Activated CD4-positive, alpha-beta T cell treated with anti-CD3 and anti-CD28 coated beads, Interleukin-2, amount 50 U/mL, for 24 hours (primary cell): ENCODE data around the gene CLCN7.

Experiments
- DNase-seq, 2 donors: peaks; one replicate each; pipeline ENCODE4 v3.0.0-alpha.2; 2020; ENCODE audit warnings: low read depth in 1 of 2, low spot score in 1 of 2

The CLCN7 gene

GRCh38 chr16:1431497-1432270, 43.1 kb downstream of the CLCN7 start:
- DNase-seq, result no peak

- DNase-seq, result no peak
These were observed 43.9 kb downstream of the CLCN7 start, which contains the start of gene PERCC1 for GRCh38 chr16:1430759-1431496. Gene PERCC1, plus strand, starts transcription at chr16:1431078. Its CDS starts 1,516 bp downstream, at chr16:1432594.

- no peak for DNase-seq
These were observed 44.5 kb downstream of the CLCN7 start for GRCh38 chr16:1430214-1430758.

DNA sequence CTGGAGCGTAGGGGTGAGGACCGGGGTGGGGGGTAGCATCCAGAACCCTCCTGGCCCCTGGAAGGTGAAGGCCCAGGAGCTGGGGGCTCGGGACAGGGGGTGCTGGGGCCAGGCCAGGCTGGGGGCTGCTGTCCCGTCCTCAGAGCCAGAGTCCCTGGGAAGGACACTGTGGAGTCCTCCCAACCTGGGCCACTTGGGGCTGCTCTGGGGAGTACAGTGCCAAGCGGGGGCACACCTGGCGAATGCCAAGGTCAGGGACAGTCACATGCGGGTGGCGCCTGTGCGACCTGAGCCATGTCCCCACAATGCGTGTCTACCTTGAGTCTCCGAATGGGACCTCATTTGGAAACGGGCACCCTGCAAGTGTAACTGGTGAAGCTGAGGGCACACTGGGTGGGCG, 45.2 kb downstream of the CLCN7 start:
- DNase-seq, result no peak

DNA sequence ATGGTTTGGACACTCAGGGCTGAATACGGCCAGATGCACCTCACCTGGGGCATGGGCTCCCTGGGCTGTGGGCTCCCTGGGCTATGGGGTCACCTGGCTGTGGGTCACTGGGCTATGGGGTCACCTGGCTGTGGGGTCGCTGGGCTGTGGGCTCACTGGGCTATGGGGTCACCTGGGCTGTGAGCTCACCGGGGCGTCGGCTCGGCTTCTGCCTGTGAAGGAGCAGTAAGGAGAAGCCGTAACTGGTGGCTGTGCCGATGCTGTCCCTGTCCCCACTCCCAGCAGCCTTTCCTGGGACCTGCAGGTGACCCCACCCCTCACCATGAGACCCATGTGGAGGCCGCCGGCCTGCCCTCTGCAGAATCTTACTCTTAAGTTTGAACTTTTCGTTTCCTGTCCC, 45.8 kb downstream of the CLCN7 start:
- no peak for DNase-seq

DNA sequence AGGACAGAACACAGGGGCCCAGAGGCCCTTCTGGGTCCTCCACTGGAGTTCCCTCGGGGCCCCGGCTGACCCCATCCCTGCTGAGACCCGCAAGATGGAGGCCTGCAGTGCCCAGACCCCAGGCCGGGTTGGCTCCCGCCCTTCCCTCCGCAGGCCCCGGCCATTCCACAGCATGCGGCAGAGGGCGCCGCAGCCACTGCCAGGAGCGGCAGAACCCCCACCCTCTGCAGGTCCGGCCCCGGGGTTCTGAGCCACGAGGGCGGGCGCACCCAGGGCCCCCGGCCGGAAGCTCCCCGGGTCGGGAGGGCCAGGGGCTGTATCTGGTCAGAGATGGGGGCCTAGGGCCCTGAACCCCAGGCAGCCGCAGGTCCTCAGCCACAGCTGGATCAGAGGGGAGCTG, 46.3 kb downstream of the CLCN7 start:
- peak; percentile 24 to 28 for DNase-seq

GRCh38 chr16:1427473-1428461, 47.1 kb downstream of the CLCN7 start:
- DNase-seq, result no peak

GRCh38 chr16:1426734-1427471, 47.9 kb downstream of the CLCN7 start:
- no peak for DNase-seq

- no peak for DNase-seq
These were observed 49.0 kb downstream of the CLCN7 start for GRCh38 chr16:1425616-1426370.

- no peak for DNase-seq
These were observed 50.8 kb downstream of the CLCN7 start for GRCh38 chr16:1424028-1424427.

DNA sequence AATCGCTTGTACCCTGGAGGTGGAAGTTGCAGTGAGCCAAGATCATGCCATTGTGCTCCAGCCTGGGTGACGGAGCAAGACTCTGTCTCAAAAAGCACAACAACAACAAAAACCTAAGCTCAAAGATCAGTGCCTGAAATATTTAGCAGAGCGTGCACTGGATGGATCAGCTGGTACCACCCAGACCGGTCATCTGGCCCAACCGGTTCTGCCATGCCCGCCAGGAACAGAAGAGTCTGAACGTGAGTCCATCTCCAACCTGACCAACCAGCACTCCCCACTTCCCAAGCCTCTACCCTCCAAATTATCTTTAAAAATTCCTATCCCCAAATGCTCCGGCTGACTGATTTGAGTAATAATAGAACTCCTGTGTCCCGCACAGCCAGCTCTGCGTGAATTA, 52.8 kb downstream of the CLCN7 start:
- DNase-seq, result no peak

- DNase-seq, result no peak
These were observed 54.7 kb downstream of the CLCN7 start for GRCh38 chr16:1420111-1420539.

DNA sequence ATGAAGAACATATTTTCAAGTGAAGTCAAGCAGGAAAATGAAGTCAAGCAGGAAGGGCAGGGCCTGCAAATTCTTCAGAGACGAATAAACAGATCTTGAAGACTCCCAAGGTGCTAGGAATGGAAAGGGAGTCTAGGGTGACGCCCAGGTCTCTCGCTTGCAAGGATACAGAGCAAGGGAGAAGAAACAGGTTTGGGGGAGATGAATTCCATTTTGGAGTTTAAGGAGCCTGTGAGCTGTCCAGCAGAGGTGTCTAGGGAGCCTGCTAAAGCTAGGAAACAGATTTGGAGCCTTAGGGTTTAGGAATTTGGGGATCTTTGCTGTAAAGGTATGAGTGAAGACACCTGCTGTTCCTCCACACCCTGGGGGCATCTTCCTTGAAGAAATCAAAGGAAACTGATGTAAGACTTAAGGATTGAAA, 58.3 kb downstream of the CLCN7 start:
- no peak for DNase-seq

- peak; percentile 60 to 69 for DNase-seq
These were observed 60.1 kb downstream of the CLCN7 start, which contains the start of gene UNKL for GRCh38 chr16:1414532-1415260. Gene UNKL, minus strand, starts transcription at chr16:1414704. Its CDS starts 13 bp downstream, at chr16:1414691.

GRCh38 chr16:1413684-1414531, 60.9 kb downstream of the CLCN7 start:
- peak; percentile 37 to 55 for DNase-seq

- no peak for DNase-seq
These were observed 62.0 kb downstream of the CLCN7 start for GRCh38 chr16:1412847-1413246.

DNA sequence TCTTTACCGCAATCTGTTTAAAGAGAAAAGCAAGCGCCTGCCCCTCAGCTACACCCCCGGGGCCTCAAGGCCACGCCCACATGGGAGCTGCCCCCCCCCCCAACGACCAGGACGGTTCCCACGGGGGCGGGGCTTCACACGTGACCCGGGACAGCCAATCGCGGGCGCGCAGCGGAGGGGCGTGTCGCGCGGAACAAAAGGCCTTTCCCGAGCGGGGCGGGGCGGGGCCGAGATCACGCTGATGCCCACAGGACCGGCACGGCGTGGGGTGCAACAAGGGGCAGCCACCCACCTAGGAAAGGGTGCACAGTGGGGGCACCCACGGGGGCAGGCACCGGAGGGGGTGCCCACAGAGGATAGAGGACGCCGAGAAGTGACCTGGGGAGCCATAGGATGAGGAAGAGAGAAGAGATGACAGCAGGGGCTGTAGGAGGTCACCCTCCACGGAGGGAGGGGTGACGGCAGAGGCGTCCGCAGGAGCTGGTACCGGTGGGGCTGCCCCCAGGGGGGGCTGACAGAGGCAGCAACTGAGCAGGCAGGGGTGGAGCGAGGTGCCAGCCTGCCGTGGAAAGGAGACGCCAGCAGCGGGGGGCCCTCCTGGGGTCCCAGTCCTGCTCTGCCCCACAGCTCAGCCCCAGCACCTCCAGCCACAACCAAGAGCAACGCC, 66.5 kb downstream of the CLCN7 start:
- peak; percentile 92 to 94 for DNase-seq
